NCI-H2081 treated with DMSO at 0.1 percent for 48 hours (cell line): ENCODE results near the gene CYSLTR2.
"Not testable (repeated sequence)": the region's sequence is repeated elsewhere in the genome, so short reads cannot be mapped to it uniquely, and the experiment has no call there.

Experiments
- DNase-seq: peaks from one replicate; lab custom pipeline; 2025; lab: John Stamatoyannopoulos, UW

The CYSLTR2 gene

DNA sequence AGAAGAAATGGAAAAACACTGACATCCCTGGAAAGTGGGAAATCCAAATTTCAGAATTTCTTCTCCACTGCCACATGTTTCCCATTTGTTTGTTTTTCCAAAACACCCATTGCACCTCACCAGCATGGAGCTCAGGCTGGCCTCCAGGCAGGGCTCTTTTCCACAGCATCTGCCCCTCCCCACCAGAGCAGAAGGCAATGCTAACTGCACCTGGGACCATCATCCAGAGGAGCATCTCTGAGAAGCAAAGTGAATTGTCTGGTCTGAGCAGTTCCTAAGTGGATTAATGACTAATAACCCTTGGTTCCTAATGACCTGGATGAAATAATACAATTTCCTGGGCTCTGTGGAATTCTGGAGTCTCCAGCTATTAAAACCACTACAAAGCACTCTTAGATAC is 8.8 kb upstream of the CYSLTR2 start:
- DNase-seq: no peak

- no peak for DNase-seq
These were observed 7.9 kb upstream of the CYSLTR2 start for GRCh38 chr13:48645845-48646244.

- no peak for DNase-seq
These were observed 6.9 kb upstream of the CYSLTR2 start for GRCh38 chr13:48646791-48647190.

DNA sequence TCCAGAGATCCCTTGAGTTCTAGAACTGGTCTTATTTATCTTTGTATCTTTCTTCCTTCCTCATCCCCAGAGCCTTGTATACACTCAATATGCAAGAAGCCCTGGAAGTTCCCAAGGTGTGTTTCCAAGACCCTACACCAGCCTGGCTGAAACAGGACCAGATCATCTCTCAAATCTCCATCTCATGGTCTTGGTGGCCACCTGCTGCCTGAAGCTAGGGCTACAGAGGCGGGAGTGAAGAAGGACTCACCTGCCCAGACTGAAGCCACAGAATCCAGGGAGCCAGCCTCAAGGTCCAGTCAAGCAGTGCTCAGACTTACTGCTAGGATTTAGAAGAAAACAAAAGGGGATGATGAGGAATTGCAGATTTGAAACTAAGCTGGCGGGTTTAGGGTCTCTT is 6.1 kb upstream of the CYSLTR2 start:
- DNase-seq: no peak

DNA sequence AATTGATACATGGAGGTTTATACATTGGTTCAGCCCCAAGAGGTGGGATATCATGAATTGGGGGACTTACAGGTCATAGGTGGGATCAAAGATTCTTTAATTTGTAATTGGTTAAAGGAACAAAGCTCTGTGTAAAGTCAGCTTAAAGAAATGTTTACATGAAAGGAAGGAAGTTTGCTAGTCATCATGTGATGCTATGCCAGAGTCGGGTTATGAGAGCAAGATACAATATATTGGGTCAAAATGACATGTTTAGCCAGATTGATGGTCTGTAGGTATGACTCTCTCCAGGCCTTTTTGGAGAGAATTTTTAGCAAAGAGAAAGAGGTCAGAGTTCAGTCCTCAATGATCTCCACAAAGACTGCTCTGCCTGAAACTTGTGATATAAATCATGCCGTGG is 5.3 kb upstream of the CYSLTR2 start:
- DNase-seq: no peak

DNA sequence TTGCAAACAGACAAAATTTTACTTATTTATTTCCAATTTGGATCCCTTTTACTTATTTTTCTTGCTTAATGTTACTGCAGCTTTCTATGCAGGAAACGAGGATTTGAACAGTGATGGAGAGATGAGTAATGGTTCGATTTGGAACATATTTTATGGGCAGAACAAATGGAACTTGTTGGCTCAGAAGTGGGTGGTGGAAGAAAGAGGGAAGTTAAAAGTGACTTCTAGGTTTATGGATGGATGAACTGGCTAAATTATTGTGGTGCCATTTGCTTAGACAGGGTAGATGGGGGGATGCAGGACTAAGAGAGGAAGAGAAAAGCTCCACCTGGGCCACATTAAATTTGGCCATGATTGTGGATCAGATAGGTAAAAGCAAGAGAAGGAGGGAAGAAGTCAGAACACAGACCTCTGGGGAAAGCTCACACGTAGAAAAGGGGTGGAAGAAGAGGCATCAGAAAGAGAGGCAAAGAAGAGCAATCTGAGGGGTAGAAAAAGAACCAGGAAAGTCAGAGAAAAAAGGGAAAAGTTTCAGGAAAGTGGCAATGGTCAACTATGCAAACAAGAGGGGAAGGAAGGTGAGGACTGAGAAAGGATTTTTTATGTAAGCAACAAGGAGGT is 768 bp upstream of the CYSLTR2 start:
- no peak for DNase-seq

- DNase-seq: no peak
These were observed 782 bp downstream of the CYSLTR2 start for GRCh38 chr13:48654511-48654910.

DNA sequence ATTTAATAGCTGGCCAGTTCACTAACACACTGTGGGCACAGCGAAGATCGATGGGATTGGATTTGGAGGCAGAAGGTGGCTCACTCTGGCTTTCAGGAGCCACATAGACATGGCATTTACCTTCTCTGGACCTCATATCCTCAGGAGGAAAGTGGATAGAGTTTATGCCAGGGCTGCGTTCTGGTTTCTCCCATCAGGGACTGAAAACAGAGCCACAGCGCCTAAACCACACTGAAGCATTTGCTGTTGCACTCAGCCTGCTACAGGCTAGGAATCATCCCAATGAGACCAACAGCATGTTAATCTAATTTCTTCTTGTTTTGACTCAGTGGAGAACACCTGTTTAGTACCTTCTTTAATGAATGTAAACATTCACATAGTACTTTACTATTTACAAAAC is 1.6 kb downstream of the CYSLTR2 start:
- DNase-seq: no peak

DNA sequence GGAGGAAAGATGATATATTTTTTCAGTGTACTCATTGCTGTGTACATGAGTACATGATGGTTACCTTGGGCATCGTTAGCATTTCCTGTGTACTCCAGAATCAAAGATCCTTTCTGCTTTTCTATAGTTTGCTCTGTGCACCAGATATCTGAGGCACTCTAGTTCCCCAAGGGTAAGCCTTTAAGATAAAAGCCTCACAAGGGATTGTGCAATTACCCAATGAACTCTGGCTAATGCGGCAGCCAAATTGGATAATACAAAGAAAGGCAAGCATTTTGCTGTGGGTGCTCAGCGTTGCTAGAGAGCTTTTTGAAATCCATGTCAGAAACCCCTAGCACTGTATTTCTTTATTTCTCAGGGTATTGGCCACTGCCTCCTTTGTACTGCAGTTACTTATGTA is 2.9 kb downstream of the CYSLTR2 start:
- DNase-seq: no peak

DNA sequence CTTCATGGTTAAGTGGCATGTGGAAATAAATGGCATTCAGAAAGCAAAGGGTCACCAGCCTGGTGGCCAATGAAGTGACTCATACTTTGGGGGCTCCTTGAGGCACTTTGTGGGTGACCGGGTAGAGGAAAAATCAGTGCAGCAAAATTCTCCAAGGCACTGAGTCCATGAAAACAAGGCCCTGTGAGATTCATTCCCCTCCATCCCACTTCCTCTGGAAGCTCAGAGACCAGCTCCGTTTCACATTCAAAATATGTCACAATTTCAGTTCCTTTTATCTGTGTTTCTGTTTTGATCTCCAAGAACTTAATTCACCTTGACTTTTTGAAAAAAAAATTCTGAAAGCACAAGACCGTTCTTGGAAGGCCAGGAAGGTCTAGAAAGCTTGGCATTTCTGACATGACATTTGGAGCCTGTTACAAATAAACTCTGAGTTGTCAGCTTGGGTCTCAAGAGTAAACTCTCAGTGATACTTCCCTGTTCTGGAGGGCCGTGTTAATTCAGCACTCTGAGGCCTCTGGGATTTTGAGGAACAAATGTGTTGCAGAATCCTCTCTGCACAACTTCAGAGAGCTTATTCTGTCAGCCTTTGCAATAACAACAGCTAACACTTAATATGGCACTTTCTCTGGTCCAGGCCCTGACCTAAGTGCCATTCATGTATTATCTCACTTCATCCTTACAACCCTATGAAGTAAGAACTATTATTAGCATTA is 6.8 kb downstream of the CYSLTR2 start:
- DNase-seq: no peak

GRCh38 chr13:48661107-48661506 is 7.4 kb downstream of the CYSLTR2 start:
- no peak for DNase-seq

GRCh38 chr13:48662226-48662625 is 8.5 kb downstream of the CYSLTR2 start:
- DNase-seq: no peak

GRCh38 chr13:48667136-48667535 is 13.4 kb downstream of the CYSLTR2 start:
- no peak for DNase-seq

DNA sequence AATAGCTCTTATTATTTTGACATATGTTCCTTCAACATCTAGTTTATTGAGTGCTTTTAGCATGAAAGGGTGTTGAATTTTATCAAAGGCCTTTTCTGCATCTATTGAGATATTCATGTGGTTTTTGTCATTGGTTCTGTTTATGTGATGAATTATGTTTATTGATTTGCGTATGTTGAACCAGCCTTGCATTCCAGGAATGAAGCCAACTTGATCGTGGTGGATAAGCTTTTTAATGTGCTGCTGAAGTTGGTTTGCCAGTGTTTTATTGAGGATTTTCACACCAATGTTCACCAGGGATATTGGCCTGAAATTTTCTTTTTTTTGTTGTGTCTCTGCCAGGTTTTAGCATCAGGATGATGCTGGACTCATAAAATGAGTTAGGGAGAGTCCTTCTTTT is 17.7 kb downstream of the CYSLTR2 start:
- not testable (repeated sequence) for DNase-seq

- no peak for DNase-seq
These were observed 21.5 kb downstream of the CYSLTR2 start for GRCh38 chr13:48675247-48675646.

DNA sequence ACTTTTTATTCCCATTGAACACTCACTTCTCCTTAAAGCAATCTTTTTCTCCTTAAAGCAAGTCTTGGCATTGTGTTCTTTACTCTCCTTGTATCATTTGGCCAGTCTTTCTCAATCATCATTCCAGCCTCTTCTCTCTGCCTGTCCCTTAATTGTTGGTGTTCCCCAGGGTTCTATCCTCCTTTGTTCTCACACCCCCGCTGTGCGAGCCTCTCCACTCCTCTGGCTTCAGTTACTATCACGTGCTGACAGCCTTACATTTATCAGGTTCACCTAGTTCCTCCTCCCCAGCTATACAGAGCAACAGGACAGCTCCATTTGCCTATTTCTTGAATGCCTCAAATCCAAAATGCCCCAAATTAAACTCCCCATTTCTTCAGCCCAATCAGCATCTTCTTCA is 24.6 kb downstream of the CYSLTR2 start:
- DNase-seq: no peak

- DNase-seq: no peak
These were observed 26.4 kb downstream of the CYSLTR2 start for GRCh38 chr13:48679941-48680680.

GRCh38 chr13:48680756-48681392 is 27.1 kb downstream of the CYSLTR2 start:
- DNase-seq: no peak

DNA sequence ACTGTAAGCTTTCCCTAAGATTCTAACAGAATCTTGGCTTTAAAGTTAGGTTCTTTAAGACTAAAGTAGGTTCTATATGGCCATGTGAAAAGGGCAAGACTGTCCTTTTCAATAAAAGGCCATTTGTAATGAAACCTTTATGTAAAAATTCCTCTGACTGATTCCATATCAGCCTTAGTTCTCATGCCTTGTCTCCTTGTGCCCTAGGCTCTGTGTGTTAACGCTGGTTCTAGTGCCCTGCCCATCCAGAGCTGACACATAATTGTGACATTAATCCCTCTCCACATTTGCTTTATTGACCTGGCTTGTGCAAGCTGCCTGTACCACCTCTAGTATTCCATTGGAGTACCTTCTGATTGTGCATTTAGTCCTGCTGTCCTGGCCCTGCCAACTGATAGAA is 28.2 kb downstream of the CYSLTR2 start:
- no peak for DNase-seq

GRCh38 chr13:48682436-48682835 is 28.7 kb downstream of the CYSLTR2 start:
- no peak for DNase-seq

- DNase-seq: no peak
These were observed 33.0 kb downstream of the CYSLTR2 start for GRCh38 chr13:48686636-48687210.

- no peak for DNase-seq
These were observed 33.5 kb downstream of the CYSLTR2 start for GRCh38 chr13:48687249-48687648.
